ENCODE results near the gene PIK3IP1. TPM values are rescaled to one million over a fixed set of nuclear protein-coding genes. Genes with fewer than 3 reads are reported as not detected.
A peak's percentile ranks its signal among the peaks of the same experiment; 100 is the strongest.
"Not testable (repeated sequence)": the region's sequence is repeated elsewhere in the genome, so short reads cannot be mapped to it uniquely, and the experiment has no call there.

Gene PIK3IP1
- total RNA-seq, 1 experiment from 2014 or later, result 6.2 TPM

DNA sequence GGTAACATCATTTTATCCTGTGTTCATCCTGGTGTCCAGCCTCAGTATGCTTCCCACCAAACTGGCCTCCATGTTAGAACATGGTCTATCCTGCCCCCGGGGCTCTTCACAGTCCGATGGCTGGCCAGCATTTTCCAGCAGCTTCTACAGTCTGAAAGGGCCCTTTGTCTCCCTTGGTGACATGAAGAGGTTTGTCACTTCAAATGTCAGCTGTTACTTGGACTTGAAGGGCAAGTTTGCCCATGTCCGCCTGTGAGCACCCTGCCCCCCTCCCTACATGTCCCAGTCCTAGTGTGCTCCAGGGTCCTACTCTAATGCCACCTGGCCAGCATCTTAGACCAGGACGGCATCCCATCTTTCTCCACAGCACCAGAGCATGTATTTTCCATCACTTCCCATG, 29.1 kb upstream of the PIK3IP1 start:
- Mint-ChIP-seq H3K27ac (ENCODE audit: unreplicated experiment) (no peak overlapping the region), H3K9me3 (ENCODE audit: low read depth, unreplicated experiment) (no peaks in the 10 kb centered on the region), H3K4me1 (ENCODE audit: low read depth, unreplicated experiment) (no peaks in the 10 kb centered on the region), H3K27me3 (ENCODE audit: unreplicated experiment) (no peaks in the 10 kb centered on the region), H3K4me3 (ENCODE audit: low read depth, unreplicated experiment) (no peak overlapping the region), H3K36me3 (ENCODE audit: insufficient read depth, unreplicated experiment) (no peaks in the 10 kb centered on the region)
- CTCF ChIA-PET, result interaction anchor here (0.9 kb wide), 1 partner anchor 22 kb away, joined by 3 read pairs; no protein-coding TSS in a partner anchor
- intact Hi-C loops (cut with micrococcal nuclease; ENCODE audit: unreplicated experiment), result no loop called here
- no TSS peak for BruUV-seq (replicated peaks)
- TF ChIP-seq, protein P1, sequence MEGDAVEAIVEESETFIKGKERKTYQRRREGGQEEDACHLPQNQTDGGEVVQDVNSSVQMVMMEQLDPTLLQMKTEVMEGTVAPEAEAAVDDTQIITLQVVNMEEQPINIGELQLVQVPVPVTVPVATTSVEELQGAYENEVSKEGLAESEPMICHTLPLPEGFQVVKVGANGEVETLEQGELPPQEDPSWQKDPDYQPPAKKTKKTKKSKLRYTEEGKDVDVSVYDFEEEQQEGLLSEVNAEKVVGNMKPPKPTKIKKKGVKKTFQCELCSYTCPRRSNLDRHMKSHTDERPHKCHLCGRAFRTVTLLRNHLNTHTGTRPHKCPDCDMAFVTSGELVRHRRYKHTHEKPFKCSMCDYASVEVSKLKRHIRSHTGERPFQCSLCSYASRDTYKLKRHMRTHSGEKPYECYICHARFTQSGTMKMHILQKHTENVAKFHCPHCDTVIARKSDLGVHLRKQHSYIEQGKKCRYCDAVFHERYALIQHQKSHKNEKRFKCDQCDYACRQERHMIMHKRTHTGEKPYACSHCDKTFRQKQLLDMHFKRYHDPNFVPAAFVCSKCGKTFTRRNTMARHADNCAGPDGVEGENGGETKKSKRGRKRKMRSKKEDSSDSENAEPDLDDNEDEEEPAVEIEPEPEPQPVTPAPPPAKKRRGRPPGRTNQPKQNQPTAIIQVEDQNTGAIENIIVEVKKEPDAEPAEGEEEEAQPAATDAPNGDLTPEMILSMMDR (IDR thresholded peaks at IDR 0.05; ENCODE audit: unreplicated experiment), result no peak
- no peak for DNase-seq

DNA sequence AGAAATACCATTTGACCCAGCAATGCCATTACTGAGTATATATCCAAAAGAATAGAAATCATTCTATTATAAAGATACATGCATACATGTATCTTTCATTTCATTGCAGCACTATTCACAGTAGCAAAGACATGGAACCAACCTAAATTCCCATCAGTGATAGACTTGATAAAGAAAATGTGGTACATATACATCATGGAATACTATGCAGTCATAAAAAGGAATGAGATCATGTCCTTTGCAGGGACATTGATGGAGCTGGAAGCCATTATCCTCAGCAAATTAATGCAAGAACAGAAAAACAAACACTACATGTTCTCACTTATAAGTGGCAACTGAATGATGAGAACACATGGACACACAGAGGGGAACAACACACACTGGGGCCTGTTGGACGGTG, 21.9 kb upstream of the PIK3IP1 start:
- H3K4me3 Mint-ChIP-seq (ENCODE audit: low read depth, unreplicated experiment); H3K27ac Mint-ChIP-seq (ENCODE audit: unreplicated experiment); H3K27me3 Mint-ChIP-seq (ENCODE audit: unreplicated experiment); DNase-seq; BruUV-seq (replicated peaks); H3K36me3 Mint-ChIP-seq (ENCODE audit: insufficient read depth, unreplicated experiment); intact Hi-C loops (cut with micrococcal nuclease; ENCODE audit: unreplicated experiment); H3K4me1 Mint-ChIP-seq (ENCODE audit: low read depth, unreplicated experiment); H3K9me3 Mint-ChIP-seq (ENCODE audit: low read depth, unreplicated experiment): not testable (repeated sequence)
- CTCF ChIA-PET, result interaction anchor here (1.4 to 2.4 kb wide), 4 partner anchors 13 to 41 kb away, joined by 10 to 33 read pairs (median 11); partner anchors contain the start of gene PIK3IP1

DNA sequence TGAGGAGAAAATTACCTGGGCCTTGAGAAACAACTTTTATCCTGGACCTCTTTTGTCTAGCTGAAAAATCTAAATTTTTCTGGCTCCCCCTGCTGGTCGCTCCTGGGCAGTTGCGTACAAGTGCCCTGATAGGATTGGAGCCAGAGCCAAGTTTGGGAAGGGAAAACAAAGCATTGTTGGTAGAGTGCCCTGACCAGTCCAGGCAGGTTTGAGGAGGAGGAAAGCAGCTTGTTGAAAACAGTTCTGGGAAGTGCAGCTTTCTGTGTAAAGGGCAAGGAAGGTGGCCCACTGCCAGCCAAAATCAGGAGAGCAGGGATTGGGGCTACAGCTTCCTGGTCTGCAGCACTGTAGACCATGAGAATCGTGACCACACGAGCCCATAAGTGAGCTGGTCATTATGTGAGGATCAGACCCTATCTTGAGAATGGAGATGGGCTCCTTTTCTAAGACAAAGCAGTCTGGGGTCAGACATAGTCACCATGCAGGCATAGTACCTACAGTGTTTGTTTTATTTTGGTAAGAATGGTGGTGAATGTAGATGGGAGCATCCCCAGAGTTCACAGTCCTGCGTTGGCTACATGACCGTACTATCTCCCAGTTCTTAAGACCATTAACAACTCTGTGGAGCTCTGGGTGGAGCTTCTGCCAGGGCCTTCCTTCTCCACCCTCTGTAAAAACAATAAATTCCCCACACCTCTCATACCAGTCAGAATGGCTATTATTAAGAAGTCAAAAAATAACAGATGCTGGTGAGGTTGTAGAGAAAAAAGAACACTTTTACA, 21.3 kb upstream of the PIK3IP1 start:
- CTCF ChIA-PET, result interaction anchor here (0.6 to 2.4 kb wide), 16 partner anchors 10 to 235 kb away, joined by 3 to 33 read pairs (median 5); partner anchors contain the start of genes PATZ1, PIK3IP1, RNF185 and SELENOM
- Mint-ChIP-seq H3K4me1 (ENCODE audit: low read depth, unreplicated experiment) (peaks cover 10% of the 10 kb centered on the region), H3K27ac (ENCODE audit: unreplicated experiment) (peak overlapping the region; percentile 36), H3K9me3 (ENCODE audit: low read depth, unreplicated experiment) (peaks cover 6% of the 10 kb centered on the region), H3K36me3 (ENCODE audit: insufficient read depth, unreplicated experiment) (no peaks in the 10 kb centered on the region), H3K4me3 (ENCODE audit: low read depth, unreplicated experiment) (peak overlapping the region; percentile 19), H3K27me3 (ENCODE audit: unreplicated experiment) (no peaks in the 10 kb centered on the region)
- intact Hi-C loops (cut with micrococcal nuclease; ENCODE audit: unreplicated experiment), result no loop called here
- TF ChIP-seq, protein P1 (IDR thresholded peaks at IDR 0.05; ENCODE audit: unreplicated experiment), result peak; percentile 91
- BruUV-seq (replicated peaks), result no TSS peak
- DNase-seq, result peak; percentile 86

DNA sequence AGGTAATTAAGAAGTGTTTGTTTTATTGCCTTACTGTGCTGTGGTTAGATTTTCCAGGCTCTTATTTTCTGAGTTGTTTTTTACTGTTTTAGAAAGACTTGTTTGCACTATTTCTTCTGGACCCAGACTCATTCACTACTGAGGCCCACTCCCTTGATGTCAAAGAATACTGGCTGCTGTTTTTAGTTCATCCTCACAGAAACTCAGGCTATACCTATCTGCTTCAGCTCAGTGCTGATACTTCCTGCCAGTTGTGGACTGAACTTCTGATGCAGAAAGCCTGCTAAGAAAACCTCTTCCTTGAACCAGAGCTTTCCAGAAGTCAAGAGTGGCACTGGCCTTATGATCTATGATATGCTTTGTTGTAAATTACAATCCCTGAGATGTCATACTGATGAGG, 15.9 kb upstream of the PIK3IP1 start:
- DNase-seq, result no peak
- CTCF ChIA-PET, result interaction anchor here (0.6 kb wide), 1 partner anchor 12 kb away, joined by 3 read pairs; no protein-coding TSS in a partner anchor
- Mint-ChIP-seq H3K27ac (ENCODE audit: unreplicated experiment) (no peak overlapping the region), H3K9me3 (ENCODE audit: low read depth, unreplicated experiment) (no peaks in the 10 kb centered on the region), H3K36me3 (ENCODE audit: insufficient read depth, unreplicated experiment) (no peaks in the 10 kb centered on the region), H3K27me3 (ENCODE audit: unreplicated experiment) (peaks cover 14% of the 10 kb centered on the region), H3K4me3 (ENCODE audit: low read depth, unreplicated experiment) (no peak overlapping the region), H3K4me1 (ENCODE audit: low read depth, unreplicated experiment) (peaks cover 3% of the 10 kb centered on the region)
- intact Hi-C loops (cut with micrococcal nuclease; ENCODE audit: unreplicated experiment), result no loop called here
- no TSS peak for BruUV-seq (replicated peaks)
- TF ChIP-seq, protein P1 (IDR thresholded peaks at IDR 0.05; ENCODE audit: unreplicated experiment), result no peak

DNA sequence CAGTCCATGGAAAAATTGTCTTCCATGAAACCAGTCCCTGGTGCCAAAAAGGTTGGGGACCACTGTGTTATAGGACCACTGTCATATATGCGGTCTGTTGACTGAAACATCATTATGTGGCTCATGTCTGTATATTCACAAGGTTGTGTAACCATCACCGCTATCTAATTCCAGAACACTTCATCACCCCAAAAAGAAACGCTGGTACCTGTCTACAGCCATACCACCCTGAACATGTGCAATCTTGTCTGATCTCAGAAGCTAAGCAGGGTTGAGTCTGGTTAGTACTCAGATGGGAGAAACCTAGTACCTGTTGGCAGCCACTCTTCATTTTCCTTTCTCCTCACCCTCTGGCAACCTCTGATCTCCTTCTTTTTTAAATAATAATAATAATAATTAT, 12.9 kb upstream of the PIK3IP1 start:
- Mint-ChIP-seq H3K9me3 (ENCODE audit: low read depth, unreplicated experiment) (no peaks in the 10 kb centered on the region), H3K36me3 (ENCODE audit: insufficient read depth, unreplicated experiment) (no peaks in the 10 kb centered on the region), H3K4me1 (ENCODE audit: low read depth, unreplicated experiment) (no peaks in the 10 kb centered on the region), H3K4me3 (ENCODE audit: low read depth, unreplicated experiment) (no peak overlapping the region), H3K27ac (ENCODE audit: unreplicated experiment) (no peak overlapping the region), H3K27me3 (ENCODE audit: unreplicated experiment) (peaks cover 33% of the 10 kb centered on the region)
- no peak for DNase-seq
- CTCF ChIA-PET, result no interaction called here
- no TSS peak for BruUV-seq (replicated peaks)
- TF ChIP-seq, protein P1 (IDR thresholded peaks at IDR 0.05; ENCODE audit: unreplicated experiment), result no peak
- intact Hi-C loops (cut with micrococcal nuclease; ENCODE audit: unreplicated experiment), result no loop called here
